CD4-positive, alpha-beta T cell treated with Interleukin-15 for 1 hour (primary cell): ENCODE results near the gene L3MBTL4.
"Not testable (repeated sequence)": the region's sequence is repeated elsewhere in the genome, so short reads cannot be mapped to it uniquely, and the experiment has no call there.

ENCODE experiments used
- DNase-seq: peaks from one replicate; pipeline ENCODE4 v3.0.0-alpha.2; 2020

L3MBTL4 gene

DNA sequence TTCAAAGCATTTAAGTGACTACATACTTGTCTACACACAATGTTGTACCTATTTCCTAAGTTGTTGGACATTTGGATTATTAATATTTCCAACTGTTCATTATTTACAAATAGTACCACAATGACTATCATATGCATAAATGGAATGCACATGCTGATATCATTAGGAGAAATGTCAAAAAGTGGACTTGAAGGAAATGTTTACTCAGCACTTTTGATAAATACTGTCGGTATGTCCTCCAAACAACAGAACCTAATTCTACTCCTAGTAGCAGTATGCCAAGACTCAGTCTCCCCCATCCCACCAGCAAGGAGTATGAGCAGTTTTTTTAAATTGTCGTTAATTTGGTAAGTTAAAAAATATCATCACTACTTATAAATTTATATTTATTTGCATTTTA is 116.8 kb downstream of the L3MBTL4 start:
- no peak for DNase-seq

DNA sequence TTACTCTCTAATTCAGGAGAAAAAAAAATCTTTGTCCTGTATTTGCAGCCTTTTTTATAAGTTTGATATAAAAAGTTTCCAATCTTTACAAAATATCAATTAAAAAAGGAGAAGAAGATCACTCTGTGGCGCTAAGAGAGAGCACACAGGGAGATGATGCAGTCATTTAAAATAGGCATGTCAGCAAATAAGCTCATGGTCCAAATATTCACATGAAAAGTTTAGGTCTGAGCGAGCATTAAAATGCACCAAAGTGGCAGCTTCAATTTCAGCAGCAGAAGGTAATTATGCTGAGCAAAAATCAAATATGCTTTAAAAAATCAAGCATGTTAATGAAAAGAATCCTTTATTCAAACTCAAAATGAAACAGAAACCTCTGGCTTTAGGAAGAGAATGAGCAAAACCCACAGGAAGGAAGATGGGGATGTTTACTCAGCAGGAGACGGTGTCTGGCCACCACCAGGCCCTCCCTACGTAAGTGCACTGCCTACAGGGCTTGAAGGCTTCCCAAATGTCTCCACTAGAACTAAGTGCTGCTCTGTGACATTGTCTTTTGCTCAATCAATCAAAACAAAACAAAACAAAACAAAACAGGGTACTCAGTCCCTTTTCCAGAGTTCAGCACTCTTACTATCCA is 120.4 kb downstream of the L3MBTL4 start:
- DNase-seq: no peak

DNA sequence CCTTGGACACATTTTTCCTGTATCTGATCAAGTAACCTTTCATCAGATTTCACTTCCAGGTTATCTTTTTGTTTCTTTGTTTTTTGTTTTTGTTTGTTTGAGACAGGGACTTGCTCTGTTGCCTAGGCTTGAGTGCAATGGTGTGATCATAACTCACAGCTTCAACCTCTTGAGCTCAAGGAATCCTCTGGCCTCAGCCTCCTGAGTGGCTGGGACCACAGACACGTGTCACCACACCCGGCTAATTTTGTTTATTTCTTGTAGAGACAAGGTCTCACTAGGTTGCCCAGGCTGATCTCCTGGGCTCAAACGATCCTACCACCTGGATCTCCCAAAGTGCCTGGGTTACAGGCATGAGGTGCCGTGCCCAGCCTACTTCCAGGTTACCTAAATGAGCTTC is 124.9 kb downstream of the L3MBTL4 start:
- no peak for DNase-seq

DNA sequence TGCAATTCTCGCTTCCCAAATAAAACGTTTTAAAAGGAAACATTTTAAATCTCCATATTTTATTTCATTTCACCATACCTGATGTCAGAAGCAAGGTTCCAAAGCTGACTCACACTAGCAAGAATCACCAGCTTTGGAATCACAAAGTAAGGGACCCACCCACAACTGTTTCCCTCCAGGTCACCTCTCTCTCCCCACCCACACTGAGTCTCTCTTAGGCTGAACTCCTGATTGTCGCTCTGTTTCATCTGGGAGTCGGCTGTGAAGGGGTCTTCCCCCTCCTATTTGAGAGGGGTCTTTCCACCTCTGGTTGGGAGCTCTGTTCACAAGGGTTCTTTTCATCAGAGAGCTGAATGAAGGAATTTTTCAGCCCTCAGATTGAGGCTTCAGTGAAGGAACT is 128.1 kb downstream of the L3MBTL4 start:
- DNase-seq: no peak

DNA sequence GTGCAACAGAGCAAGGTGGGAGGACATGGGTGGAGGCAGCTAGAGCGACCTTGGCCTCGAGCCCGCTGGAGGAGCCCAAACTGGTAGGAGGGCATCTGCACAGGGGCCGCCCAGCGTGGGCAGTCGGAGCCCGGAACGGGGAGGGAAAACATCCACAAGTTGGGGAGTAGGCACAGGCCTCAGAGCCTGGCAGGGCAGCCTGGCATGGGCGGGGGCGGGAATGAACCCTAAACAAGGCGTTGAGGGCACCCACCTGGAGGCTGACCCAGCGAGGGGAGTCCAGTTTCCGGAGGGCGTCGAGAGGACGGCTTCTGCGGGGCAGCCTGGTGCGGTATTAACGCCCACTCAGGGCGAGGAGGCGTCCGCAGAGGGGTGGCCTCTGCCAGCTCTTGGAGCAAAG is 129.9 kb downstream of the L3MBTL4 start:
- DNase-seq: no peak

DNA sequence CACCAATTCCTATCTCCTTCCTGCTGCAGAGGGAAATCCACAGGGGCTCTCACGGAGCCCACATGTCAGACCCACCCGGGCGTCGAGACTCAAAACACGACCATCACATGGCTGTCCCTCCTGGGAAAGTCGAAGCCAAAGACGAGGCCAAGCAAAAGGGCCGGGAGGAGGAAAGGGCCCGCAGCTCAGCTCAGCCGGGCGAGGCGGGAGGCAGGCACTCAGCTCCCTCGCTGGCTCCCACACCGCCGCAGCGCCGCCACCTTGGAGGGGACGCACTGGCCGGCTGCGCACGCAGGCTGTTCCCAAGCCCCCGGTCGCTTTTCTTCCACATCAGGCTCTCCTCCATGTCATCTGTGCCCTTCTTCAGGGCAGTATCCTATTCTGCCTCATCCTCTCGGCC is 130.4 kb downstream of the L3MBTL4 start:
- no peak for DNase-seq

DNA sequence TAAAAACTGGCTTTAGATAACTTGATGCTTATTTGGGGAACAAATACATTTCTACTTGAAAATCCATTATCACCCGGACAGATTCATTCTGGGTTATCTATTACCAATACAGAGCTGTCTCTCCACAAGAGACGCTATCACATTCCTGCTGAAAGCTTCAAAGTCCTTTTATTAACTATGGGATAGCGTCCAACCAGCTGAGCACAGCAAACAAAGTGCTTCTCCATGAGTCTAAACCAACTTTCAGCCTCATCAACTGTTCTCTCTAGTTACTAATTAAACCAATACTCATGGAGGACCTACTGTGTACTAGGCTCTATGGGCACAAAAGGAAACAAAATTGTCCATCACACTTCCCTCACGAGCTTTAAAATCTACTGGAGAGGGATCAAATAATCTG is 132.8 kb downstream of the L3MBTL4 start:
- DNase-seq: no peak

DNA sequence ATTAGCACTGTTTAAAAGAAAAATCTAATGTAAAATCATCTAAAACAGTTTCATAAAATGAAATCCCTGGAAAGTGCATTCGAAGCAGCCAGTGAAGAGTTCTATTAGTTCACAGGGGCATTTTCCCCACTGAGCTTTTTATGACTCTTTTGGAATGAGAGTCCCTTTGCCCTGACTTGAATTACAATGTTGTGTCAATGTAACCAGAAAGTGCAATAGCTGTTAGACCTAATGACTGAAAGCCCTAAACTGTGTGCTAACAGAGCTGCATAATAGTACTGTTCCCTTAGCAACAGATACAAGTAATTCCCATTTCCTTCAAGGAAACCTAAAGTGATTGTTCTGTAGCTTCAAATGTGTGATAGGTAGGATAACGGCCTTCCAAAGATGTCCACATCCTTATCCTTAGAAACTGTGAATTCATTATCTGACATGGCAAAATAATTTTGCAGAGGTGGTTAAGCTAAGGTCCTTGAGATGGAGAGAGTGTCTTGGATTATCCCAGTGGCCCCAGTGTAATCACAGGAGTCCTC is 134.4 kb downstream of the L3MBTL4 start:
- DNase-seq: no peak

DNA sequence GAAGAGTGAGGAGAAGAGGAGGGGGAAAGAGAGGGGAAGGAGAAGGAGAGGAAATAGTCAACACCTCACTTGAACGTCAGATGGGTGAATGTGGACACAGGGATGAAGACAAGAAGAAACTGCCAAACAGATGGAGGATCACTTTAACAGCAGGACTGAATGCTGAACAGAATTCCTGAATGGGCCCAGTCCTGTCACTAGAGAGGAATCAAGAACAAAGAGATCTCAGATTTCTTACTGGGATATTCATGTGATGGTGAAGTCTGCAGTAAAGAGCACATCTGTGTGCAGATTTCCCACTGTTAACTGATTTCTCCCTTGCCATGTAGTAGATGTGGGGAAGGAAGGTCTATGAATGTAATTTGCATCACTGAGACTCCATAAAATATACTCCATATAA is 135.4 kb downstream of the L3MBTL4 start:
- no peak for DNase-seq

DNA sequence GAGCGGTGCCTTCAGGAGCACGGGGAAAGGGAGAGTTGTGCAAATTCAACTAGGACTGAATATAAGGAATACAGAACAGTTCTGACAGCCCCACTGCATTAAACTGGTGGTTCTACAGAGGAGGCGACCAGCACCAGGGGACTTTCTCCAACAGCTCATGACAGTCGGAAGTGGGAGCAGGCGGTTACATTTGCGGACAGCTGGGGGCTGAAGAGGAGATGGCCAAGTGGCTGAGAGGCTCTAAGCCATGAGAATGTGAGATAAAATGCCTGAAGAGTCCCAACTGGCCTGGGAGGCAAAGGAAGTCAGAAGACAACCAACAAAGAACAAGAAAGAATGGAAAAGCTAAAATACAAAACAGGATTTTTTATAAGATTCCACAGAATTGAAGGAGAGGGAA is 141.3 kb downstream of the L3MBTL4 start:
- no peak for DNase-seq

DNA sequence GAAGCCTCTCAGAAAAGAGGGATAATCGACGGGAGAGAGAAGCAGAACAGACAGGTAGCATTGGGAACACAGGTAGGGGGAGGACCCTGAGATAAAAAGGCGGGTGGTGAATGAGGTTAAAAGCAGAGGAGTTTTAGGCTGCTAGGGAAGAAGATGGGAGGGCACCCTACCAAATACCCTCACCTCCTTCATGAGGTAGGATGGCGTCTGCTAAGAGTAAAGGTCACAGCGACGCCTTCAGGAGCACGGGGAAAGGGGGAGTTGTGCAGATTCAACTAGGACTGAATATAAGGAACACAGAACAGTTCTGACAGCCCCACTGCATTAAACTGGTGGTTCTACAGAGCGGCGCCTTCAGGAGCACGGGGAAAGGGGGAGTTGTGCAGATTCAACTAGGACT is 142.6 kb downstream of the L3MBTL4 start:
- not testable (repeated sequence) for DNase-seq

DNA sequence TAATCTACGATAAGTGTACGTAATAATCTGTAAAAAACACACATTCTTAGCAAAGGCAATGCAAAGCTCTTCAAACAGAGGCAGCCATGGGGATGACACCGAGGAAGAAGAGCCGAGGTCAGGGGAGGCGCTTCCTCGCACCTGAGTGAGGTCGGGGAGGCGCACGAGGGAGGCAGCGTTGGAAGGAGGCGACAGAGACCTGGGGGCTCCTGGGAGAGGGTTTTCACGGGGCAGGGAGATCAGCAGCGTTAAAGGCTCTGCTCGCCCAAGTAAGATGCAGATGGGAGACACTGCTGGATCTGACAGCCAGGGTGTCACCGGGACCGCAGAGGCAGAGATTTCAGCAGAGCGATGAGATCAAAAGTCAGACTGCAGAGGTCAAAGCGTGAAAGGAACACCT is 143.1 kb downstream of the L3MBTL4 start:
- no peak for DNase-seq

DNA sequence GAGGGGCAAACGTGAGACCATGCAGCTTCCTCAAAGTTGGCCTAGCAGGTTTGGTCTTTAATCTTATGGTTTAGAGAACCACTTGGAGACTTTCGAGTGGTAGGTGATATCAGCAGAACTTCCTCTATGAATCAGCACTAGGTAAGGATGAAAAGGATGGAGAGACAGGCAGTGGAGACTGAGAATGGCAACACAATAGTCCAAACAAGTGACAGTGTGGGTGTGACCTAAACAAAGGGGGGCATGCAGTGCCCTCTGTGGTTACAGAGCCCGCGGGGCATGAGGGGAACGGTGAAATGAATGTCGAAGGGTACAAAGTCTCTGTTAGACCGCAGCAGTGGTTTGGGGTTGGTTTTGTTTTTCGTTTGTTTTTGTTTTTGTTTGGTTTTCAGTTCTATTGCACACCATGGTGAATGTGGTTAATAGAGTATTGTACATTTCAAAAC is 143.9 kb downstream of the L3MBTL4 start:
- DNase-seq: no peak

DNA sequence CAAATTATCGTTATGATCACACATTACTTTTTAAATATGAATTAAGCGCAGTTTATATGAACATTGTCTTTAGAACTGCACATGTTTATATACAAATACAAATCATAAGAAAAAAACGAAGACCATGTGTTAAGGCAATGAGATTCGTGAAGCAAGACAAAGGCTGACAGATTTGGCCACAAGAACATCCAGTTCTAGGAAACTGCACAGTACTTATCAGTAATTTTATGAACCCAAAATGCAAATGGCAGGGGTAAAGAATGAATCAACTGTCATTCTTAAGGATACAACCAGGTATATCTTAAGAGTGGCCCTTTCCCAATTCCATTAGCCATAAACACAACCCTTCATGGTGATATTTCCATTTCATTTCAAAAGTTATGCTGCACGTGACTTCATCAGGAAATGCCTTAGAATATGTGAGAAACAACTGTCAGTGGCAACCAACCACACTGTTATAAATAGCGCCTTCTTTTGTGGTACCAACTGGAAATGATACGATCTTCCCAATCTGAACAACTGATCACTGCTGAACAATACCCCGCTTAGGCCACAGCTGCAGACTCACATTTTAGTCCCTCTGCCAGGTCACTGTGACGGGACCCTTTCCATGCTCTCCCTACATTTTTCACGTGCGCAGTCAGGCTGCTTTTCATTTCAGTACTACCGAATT is 144.9 kb downstream of the L3MBTL4 start:
- no peak for DNase-seq

DNA sequence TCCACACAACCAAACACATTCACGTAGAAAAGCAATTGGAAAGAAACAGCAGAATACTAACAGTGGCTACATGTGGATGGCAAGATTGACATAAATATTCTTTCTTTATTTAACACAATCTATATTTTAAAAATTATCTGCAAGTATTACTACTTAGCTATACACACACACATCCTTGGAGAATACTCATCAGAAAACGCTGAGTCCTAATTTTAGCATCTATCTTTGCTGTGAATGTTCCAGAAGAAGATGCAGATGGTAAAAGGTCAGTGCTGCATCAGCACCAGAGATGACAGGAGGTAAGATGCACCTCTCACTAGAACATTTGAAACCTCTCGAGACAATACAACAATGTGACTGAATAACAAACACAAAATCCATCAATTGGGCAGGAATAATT is 148.5 kb downstream of the L3MBTL4 start:
- no peak for DNase-seq

DNA sequence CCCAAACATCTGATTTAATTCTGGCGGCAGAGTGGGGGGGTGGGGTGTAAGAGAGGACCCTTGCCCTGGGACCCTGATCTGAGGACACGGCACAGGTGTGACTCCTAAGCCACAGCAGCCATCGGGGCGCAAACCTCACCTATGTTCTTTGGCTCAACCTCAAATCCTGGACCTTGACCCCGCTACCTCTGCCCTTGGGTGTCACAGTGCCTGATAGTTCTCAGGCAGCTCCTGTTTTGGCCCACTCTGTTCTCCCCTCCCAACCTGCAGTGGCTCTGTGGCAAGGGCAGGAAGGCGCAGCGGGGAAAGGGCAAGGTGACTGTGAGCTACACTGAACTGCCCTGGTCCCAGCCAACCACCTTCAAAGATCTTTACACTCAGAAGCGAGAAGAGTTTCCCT is 152.8 kb downstream of the L3MBTL4 start:
- no peak for DNase-seq

DNA sequence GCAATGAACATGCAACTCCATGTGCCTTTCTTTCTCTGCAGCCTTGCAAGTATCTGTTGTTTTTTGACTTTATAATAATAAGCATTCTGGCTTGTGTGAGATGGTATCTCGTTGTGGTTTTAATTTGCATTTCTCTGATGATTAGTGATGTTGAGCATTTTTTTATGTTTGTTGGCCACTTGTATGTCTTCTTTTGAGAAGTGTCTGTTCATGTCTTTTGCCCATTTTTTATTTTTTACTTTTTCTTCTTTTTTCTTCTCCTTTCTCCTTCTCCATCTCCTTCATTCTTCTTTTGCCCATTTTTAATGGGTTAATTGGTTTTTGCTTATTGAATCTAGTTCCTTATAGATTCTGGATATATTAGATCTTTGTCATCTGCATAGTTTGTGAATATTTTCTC is 155.4 kb downstream of the L3MBTL4 start:
- DNase-seq: not testable (repeated sequence)

DNA sequence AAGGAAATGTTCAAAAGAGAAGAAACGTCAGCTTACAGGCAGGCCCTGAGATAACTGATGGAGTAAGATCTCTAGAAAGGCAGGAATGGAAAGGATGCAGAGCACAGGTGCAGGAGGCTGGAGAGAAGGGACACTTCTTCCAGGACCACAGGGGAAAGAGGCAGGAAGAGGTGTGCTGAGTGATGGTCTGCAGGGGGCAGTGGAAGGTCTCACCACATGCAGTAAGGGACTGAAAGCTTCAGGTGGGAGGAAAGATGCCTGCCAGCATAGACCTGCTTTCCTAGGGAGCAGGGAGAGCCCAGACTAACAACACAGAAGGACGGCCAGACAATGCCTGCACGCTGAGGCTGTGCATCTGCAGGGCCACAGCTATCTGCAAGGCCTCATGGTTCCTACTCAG is 156.8 kb downstream of the L3MBTL4 start:
- DNase-seq: no peak

DNA sequence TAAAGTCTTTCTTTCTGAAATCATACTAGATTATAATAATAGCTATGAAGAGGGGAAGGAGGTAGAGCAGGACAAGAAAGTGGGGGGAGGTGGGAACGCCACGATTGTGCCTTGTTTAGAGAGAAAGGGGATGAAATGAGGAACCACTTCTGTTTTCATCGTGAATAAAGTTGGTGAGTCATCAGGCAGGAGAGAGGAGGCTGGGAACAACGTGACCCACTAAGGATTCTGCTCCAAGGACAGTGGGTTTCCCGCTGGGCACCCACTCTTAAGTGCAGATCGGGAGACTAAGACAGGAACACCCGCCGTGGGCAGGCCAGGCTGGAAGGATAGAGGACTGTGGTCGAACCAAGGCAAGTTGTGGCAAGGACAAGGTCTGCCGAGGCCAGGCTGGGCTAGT is 158.2 kb downstream of the L3MBTL4 start:
- DNase-seq: no peak

DNA sequence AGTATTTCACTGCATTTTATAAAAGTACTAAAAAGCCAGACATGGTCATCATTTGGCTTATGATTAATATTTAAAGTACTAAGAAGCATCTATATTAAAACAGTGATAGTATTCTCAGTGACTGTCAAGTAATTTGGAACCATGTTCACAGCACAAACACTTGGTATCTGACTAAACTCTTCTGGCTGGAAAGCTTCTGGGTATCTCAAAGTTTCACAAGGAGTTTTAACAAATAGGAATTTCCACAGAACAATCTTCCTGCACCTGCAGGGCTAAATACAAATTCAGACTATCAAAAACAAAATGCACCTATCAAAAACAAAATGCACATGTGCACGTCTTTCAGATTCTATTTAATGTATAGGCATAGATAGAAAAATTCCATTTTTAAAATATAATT is 158.8 kb downstream of the L3MBTL4 start:
- no peak for DNase-seq

DNA sequence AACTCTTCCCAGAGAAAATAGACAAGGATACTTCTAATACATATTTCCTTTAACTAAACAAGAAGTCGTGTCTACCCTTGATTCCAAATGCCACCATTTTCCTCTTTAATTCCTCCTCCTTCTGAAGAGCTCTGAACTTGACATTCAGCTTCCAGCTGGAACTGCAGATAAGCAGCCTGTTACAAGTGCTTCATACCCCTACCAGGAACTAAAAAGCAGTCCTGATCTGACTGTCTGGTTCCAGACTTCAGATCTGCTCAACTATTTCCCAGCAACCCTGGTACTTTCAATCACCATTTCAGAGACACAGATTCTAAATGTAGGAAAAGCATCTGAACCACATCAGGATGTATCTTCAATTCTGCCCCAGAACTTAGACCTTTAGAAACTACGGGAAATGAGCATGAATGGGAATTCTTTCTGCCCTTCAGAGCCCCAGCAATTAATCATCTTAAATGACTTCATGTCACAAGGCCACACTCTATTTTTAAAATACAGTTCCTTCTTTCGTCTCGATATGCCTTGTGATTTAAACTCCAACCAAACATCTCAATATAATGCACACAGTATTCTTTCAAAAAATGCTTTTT is 159.5 kb downstream of the L3MBTL4 start:
- DNase-seq: no peak

DNA sequence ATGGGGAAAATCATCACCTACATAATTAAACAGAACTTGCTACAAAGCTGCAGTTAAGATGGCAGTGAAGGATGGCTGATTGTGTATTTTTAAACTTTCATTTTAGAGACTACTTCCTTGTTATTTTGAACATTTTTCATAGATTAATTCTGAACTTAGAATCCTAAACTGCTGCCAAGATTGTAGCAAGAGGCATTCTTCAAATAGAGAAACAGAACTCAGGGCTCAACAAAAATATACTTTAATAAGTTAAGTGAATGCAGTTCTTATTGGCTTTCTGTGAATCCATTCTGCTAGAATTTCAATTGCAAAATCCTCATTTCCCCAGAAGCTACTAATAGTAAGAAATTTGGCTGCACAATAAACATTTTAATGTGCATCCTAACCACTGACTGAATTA is 160.3 kb downstream of the L3MBTL4 start:
- no peak for DNase-seq

DNA sequence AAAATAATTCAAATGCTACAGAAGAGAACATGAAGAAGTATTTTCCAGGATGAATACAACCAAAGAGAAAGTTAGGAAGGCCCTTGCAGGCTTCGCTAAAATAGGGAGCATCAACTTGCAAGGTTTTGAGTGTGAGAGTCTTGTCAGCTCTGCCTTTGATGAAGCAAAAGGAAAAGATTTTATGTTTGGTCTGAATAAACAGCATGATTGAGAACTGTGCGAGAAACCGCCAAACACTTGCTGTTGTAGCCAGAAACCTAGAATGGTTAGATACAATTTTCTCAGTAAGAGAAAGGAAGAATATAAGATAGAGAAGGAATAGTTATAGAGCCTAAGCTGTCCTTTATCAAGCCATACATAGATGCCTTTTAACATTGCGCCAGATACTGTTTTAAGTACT is 163.6 kb downstream of the L3MBTL4 start:
- no peak for DNase-seq

DNA sequence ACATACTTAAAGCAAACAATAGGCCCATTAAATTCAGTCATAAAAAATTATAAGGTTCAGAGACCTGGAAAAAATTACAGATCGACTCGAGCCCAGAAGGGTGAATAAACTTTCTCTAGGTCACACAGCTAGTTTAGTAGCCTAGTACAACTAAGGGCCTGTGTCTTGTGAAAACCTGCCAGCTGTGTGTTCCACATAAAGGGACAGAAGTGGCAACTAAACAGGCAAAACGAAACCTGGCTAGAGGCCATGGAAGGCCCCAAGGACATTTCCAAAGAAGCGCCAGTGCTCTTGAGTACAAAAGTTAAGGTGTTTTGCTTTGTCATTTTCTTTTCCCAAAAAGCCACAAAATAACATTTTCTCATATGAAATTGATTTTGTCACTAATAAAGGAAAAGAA is 164.9 kb downstream of the L3MBTL4 start:
- DNase-seq: no peak
